OCI-LY1 (cell line): Measurements from ENCODE around the gene NLRC3.

Source experiments
- CTCF ChIP-seq: fragments of 200-600 bp; sonication (generic), shearing (Covaris generic); IDR thresholded peaks from 2 replicates; pipeline ENCODE4 v1.5.1; 2017; ENCODE audit warnings: mild to moderate bottlenecking, antibody characterized with exemption, low read length, moderate library complexity, mixed read lengths
- EZH2 ChIP-seq: fragments of 200-600 bp; sonication (generic), shearing (Covaris generic); IDR thresholded peaks from 2 replicates; pipeline ENCODE4 v1.8.0; 2017; ENCODE audit warnings: borderline replicate concordance, mixed run types, mild to moderate bottlenecking, antibody characterized with exemption, low read length, moderate library complexity, mixed read lengths

- TF ChIP-seq CTCF, result no peak
- TF ChIP-seq EZH2, result no peak
Measured at GRCh38 chr16:3570420-3571062, 6.7 kb downstream of the NLRC3 start.
